DND-41 (cell line): ENCODE measurements around the gene PDZRN4.

Experiments used
- ATAC-seq: fragments of 200-7000 bp; cut with Tn5 transposase; 3 replicates; pipeline ENCODE4 v1.9.1; 2021; ENCODE audit warnings: low read depth; ENCODE audit not compliant: insufficient read depth
- DNase-seq: peaks from one replicate; pipeline ENCODE4 v3.0.0-alpha.2; 2020
- H2AFZ ChIP-seq: 2 replicates; pipeline ENCODE4 v1.6.0; 2012; ENCODE audit warnings: low read depth, low read length
- H3K27ac ChIP-seq: 2 replicates; pipeline ENCODE4 v1.5.1; 2012; ENCODE audit warnings: low read length, inconsistent platforms
- H3K27me3 ChIP-seq: fragments of 200-600 bp; sonication (generic); 2 replicates; pipeline ENCODE4 v1.6.0; 2012; ENCODE audit warnings: low read length, mild to moderate bottlenecking, inconsistent platforms; ENCODE audit not compliant: insufficient read depth, poor library complexity
- H3K36me3 ChIP-seq: 2 replicates; pipeline ENCODE4 v1.5.1; 2012; ENCODE audit warnings: low read length, inconsistent platforms; ENCODE audit not compliant: insufficient read depth
- H3K4me1 ChIP-seq: 2 replicates; pipeline ENCODE4 v1.5.1; 2012; ENCODE audit warnings: mild to moderate bottlenecking, low read length; ENCODE audit not compliant: insufficient read depth
- H3K4me2 ChIP-seq: 2 replicates; pipeline ENCODE4 v1.6.0; 2012; ENCODE audit warnings: mild to moderate bottlenecking, moderate library complexity, low read length, inconsistent platforms; ENCODE audit not compliant: insufficient read depth
- H3K4me3 ChIP-seq, 2 experiments: fragments of 200-600 bp in 1 of 2; shearing (Covaris generic) in 1 of 2; 2 replicates each; pipeline ENCODE4 v1.5.1; 2012 to 2016; ENCODE audit warnings: inconsistent platforms in 2 of 2, low read length in 2 of 2, mild to moderate bottlenecking in 2 of 2, low read depth in 1 of 2, moderate library complexity in 1 of 2
- H3K79me2 ChIP-seq: 2 replicates; pipeline ENCODE4 v1.6.0; 2012; ENCODE audit warnings: low read length, inconsistent platforms; ENCODE audit not compliant: insufficient read depth
- H3K9ac ChIP-seq: 2 replicates; pipeline ENCODE4 v1.6.0; 2012; ENCODE audit warnings: low read depth, mild to moderate bottlenecking, inconsistent platforms, low read length, moderate library complexity
- H3K9me3 ChIP-seq: 2 replicates; pipeline ENCODE4 v1.5.1; 2012; ENCODE audit warnings: low read length, moderate library complexity, mild to moderate bottlenecking, inconsistent platforms; ENCODE audit not compliant: insufficient read depth, severe bottlenecking
- H4K20me1 ChIP-seq: 2 replicates; pipeline ENCODE4 v1.6.0; 2012; ENCODE audit warnings: low read length; ENCODE audit not compliant: insufficient read depth
- EZH2 ChIP-seq: IDR thresholded peaks from 3 replicates; pipeline ENCODE4 v1.6.1; 2012; ENCODE audit warnings: borderline replicate concordance, low read depth, mild to moderate bottlenecking, moderate library complexity, low read length, inconsistent platforms; ENCODE audit not compliant: severe bottlenecking
- TF ChIP-seq, protein P1 (sequence below): IDR thresholded peaks from 2 replicates; pipeline ENCODE4 v1.5.1; 2012; ENCODE audit warnings: borderline replicate concordance, low read length, moderate library complexity, mild to moderate bottlenecking; ENCODE audit not compliant: poor library complexity, severe bottlenecking; ENCODE audit errors: extremely low read depth

PDZRN4 gene

DNA sequence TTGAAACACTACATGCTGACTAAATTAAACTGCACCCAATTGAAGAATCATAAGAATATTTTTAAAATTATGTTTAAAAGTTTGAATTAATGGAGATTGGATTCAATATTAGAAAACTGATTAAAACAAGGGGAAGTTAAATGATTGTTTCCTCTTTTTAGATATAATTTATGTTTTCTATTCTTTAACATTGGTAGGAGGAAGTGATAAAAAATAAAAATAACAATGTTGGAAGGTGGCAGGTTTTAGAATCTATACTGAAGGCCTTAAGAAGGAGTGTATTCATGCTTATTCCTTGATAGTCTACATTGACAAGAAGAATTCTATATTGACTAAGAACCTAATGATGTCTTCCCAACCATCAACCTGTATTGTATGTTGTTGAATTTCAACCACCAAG lies 168.1 kb downstream of the PDZRN4 start:
- H3K27me3 ChIP-seq, result no peaks in the 10 kb centered on the region
- H3K4me1 ChIP-seq, result no peaks in the 10 kb centered on the region
- H3K79me2 ChIP-seq, result no peaks in the 10 kb centered on the region
- no peaks in the 10 kb centered on the region for H3K36me3 ChIP-seq
- no peak overlapping the region for H3K4me3 ChIP-seq
- H3K9ac ChIP-seq, result no peak overlapping the region
- TF ChIP-seq, protein P1, sequence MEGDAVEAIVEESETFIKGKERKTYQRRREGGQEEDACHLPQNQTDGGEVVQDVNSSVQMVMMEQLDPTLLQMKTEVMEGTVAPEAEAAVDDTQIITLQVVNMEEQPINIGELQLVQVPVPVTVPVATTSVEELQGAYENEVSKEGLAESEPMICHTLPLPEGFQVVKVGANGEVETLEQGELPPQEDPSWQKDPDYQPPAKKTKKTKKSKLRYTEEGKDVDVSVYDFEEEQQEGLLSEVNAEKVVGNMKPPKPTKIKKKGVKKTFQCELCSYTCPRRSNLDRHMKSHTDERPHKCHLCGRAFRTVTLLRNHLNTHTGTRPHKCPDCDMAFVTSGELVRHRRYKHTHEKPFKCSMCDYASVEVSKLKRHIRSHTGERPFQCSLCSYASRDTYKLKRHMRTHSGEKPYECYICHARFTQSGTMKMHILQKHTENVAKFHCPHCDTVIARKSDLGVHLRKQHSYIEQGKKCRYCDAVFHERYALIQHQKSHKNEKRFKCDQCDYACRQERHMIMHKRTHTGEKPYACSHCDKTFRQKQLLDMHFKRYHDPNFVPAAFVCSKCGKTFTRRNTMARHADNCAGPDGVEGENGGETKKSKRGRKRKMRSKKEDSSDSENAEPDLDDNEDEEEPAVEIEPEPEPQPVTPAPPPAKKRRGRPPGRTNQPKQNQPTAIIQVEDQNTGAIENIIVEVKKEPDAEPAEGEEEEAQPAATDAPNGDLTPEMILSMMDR, result no peak
- no peak for TF ChIP-seq EZH2
- H4K20me1 ChIP-seq, result no peaks in the 10 kb centered on the region
- ATAC-seq, result no peak
- no peak for DNase-seq
- no peak overlapping the region for H2AFZ ChIP-seq
- H3K4me2 ChIP-seq, result no peak overlapping the region
- H3K27ac ChIP-seq, result no peak overlapping the region
- H3K9me3 ChIP-seq, result no peaks in the 10 kb centered on the region

DNA sequence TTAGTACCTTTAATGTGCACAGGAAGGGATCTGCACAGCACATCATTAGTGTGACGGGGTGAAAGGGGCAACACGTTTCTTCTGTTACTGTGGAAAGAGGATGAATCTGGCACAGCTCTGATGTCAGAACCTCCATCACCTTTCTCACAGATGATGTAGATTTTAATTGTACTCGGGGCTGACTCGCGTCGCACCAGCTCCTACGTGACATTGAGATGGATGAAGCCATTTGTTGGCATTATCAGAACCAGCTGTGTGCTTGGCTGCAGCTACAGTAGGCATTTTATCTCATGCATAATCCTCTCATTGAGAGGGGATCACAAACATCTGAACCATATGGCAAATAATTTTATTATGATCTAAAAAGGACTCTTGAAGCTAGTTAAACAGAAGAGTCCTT lies 173.6 kb downstream of the PDZRN4 start:
- H3K9me3 ChIP-seq, result no peaks in the 10 kb centered on the region
- H3K4me3 ChIP-seq, result no peak overlapping the region
- H3K79me2 ChIP-seq, result no peaks in the 10 kb centered on the region
- H2AFZ ChIP-seq, result no peak overlapping the region
- no peak overlapping the region for H3K9ac ChIP-seq
- H3K27ac ChIP-seq, result no peak overlapping the region
- H4K20me1 ChIP-seq, result no peaks in the 10 kb centered on the region
- no peak overlapping the region for H3K4me2 ChIP-seq
- no peaks in the 10 kb centered on the region for H3K27me3 ChIP-seq
- DNase-seq, result no peak
- no peaks in the 10 kb centered on the region for H3K36me3 ChIP-seq
- ATAC-seq, result no peak
- no peaks in the 10 kb centered on the region for H3K4me1 ChIP-seq
- TF ChIP-seq, protein P1, result no peak
- no peak for TF ChIP-seq EZH2

DNA sequence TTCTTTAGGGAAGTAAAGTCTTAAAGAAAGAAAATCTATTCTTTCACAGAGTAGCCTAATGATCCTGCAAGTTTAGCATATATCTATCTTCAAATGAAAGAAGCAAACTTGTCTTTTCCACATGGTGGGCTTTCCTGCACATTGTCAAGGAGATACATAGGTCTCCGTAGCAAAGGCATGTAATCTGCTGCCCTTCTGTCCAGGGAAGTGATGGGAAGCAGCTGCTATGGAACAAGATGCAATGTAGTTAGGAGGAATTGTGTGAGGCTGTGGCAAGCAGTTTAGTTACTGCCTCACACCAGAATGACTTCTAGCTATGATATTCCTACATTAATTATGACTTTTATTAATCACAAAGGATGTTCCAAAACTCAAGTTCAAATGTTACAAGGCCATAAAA lies 174.4 kb downstream of the PDZRN4 start:
- Histone ChIP-seq H3K4me2 (no peak overlapping the region), H3K36me3 (no peaks in the 10 kb centered on the region), H3K4me3 (no peak overlapping the region), H3K4me1 (no peaks in the 10 kb centered on the region), H2AFZ (no peak overlapping the region), H4K20me1 (no peaks in the 10 kb centered on the region), H3K9ac (no peak overlapping the region), H3K79me2 (no peaks in the 10 kb centered on the region), H3K9me3 (no peaks in the 10 kb centered on the region), H3K27ac (no peak overlapping the region), H3K27me3 (no peaks in the 10 kb centered on the region)
- TF ChIP-seq, protein P1, result no peak
- no peak for TF ChIP-seq EZH2
- DNase-seq, result no peak
- ATAC-seq, result no peak

DNA sequence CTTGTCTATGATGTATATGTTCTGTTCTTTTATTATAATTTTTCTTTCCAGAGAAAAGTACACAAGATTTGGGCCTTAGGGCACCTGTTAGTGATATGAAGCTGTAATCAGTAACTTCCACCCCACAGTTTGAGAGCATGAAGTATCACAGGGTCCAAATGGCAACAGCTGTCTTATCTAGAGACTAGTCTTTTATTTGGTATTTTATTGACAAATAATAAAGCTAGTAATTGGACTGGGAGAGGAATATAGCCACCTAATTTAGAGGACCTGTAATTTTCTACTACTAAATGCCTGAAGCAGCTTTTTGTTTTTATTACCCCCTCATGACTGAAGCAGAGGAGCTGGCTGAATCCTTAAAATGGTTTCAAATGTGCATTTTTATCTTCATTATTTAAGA lies 174.8 kb downstream of the PDZRN4 start:
- Histone ChIP-seq H3K27ac (no peak overlapping the region), H3K36me3 (no peaks in the 10 kb centered on the region), H2AFZ (no peak overlapping the region), H3K9me3 (no peaks in the 10 kb centered on the region), H3K4me2 (no peak overlapping the region), H3K4me1 (no peaks in the 10 kb centered on the region), H4K20me1 (no peaks in the 10 kb centered on the region), H3K27me3 (no peaks in the 10 kb centered on the region), H3K4me3 (no peak overlapping the region), H3K79me2 (no peaks in the 10 kb centered on the region), H3K9ac (no peak overlapping the region)
- TF ChIP-seq, protein P1, result no peak
- DNase-seq, result no peak
- ATAC-seq, result no peak
